HG03039 (cell line): Measurements from ENCODE around the gene ATP2B3.

ENCODE experiments used
- ATAC-seq: cut with Tn5 transposase; IDR thresholded peaks from one replicate; pipeline ENCODE4 v1.9.1; 2021; ENCODE audit warnings: mild to moderate bottlenecking, moderate library complexity; ENCODE audit not compliant: unreplicated experiment

Gene ATP2B3

GRCh38 chrX:153530411-153531129 is 13.1 kb downstream of the ATP2B3 start:
- no peak for ATAC-seq

GRCh38 chrX:153533091-153533490 is 15.6 kb downstream of the ATP2B3 start:
- ATAC-seq, result no peak

- no peak for ATAC-seq
Observed at GRCh38 chrX:153537080-153537479, 19.6 kb downstream of the ATP2B3 start.

- no peak for ATAC-seq
Observed at GRCh38 chrX:153537526-153538295, 20.3 kb downstream of the ATP2B3 start.

- no peak for ATAC-seq
Observed at GRCh38 chrX:153538424-153538823, 21.0 kb downstream of the ATP2B3 start.

- ATAC-seq, result no peak
Observed at GRCh38 chrX:153539171-153539978, 21.9 kb downstream of the ATP2B3 start.

- ATAC-seq, result no peak
Observed at GRCh38 chrX:153539979-153540358, 22.5 kb downstream of the ATP2B3 start.

- no peak for ATAC-seq
Observed at GRCh38 chrX:153544727-153545126, 27.3 kb downstream of the ATP2B3 start.

GRCh38 chrX:153546386-153546785 is 28.9 kb downstream of the ATP2B3 start:
- ATAC-seq, result no peak

- ATAC-seq, result no peak
Observed at GRCh38 chrX:153547195-153547594, 29.8 kb downstream of the ATP2B3 start.

GRCh38 chrX:153549231-153549630 is 31.8 kb downstream of the ATP2B3 start:
- ATAC-seq, result no peak

GRCh38 chrX:153549807-153550206 is 32.4 kb downstream of the ATP2B3 start:
- no peak for ATAC-seq

- no peak for ATAC-seq
Observed at GRCh38 chrX:153551135-153551534, 33.7 kb downstream of the ATP2B3 start.

GRCh38 chrX:153554519-153555167 is 37.2 kb downstream of the ATP2B3 start:
- ATAC-seq, result no peak

GRCh38 chrX:153556767-153557166 is 39.3 kb downstream of the ATP2B3 start:
- ATAC-seq, result no peak

GRCh38 chrX:153557618-153558355 is 40.3 kb downstream of the ATP2B3 start:
- no peak for ATAC-seq

GRCh38 chrX:153560000-153560399 is 42.6 kb downstream of the ATP2B3 start:
- no peak for ATAC-seq

- no peak for ATAC-seq
Observed at GRCh38 chrX:153560466-153560865, 43.0 kb downstream of the ATP2B3 start.

- ATAC-seq, result no peak
Observed at GRCh38 chrX:153561337-153561736, 43.9 kb downstream of the ATP2B3 start.

GRCh38 chrX:153562546-153562945 is 45.1 kb downstream of the ATP2B3 start:
- no peak for ATAC-seq
